A375 (cell line): ENCODE data around the gene TMPRSS13. TPM values are rescaled to one million over a fixed set of nuclear protein-coding genes. Genes with fewer than 3 reads are reported as not detected.

Experiments used
- total RNA-seq: library from RNA; depleted of rRNA; stranded (reverse); fragments of >200 nt; shearing (Covaris generic); gene quantifications from 2 replicates; pipeline ENCODE4 v1.2.3, GENCODE V29; 2014; rRNA removed

TMPRSS13 gene
- total RNA-seq = not detected in 2 replicates

GRCh38 chr11:117929142-117929915 lies at the start of gene TMPRSS13:
Gene TMPRSS13 (minus strand): TSS chr11:117929402. CDS start chr11:117929307, 95 bp downstream.

GRCh38 chr11:117876341-117877119 lies 52.7 kb downstream of the TMPRSS13 start, which contains the start of gene FXYD6:
Gene FXYD6 (minus strand): TSS chr11:117876658. CDS start chr11:117842776, 33,882 bp downstream.

Other genes with a start within 250 kb of the TMPRSS13 start
- gene DSCAML1, start 132.2 kb downstream of the TMPRSS13 start, total RNA-seq = not detected in 2 replicates
- gene FXYD2, start 104.7 kb downstream of the TMPRSS13 start, total RNA-seq = not detected in 2 replicates
- gene FXYD6, start 52.7 kb downstream of the TMPRSS13 start, total RNA-seq = 2.5 and 4.3 TPM in 2 replicates
- gene IL10RA, start 57.0 kb upstream of the TMPRSS13 start, total RNA-seq = 2.2 TPM in 1 of 2 replicates, not detected in the other
- not detected in 2 replicates for gene TMPRSS4, start 147.7 kb upstream of the TMPRSS13 start, total RNA-seq
- gene SMIM35, start 157.6 kb upstream of the TMPRSS13 start, total RNA-seq = not detected in 2 replicates
- gene SCN4B, start 223.4 kb upstream of the TMPRSS13 start, total RNA-seq = 0.13 TPM in 1 of 2 replicates, not detected in the other
- gene SCN2B, start 247.2 kb upstream of the TMPRSS13 start, total RNA-seq = not detected in 2 replicates